ENCODE results near the gene DGKD. TPM values are rescaled to one million over a fixed set of nuclear protein-coding genes. Genes with fewer than 3 reads are reported as not detected.
A peak's percentile ranks its signal among the peaks of the same experiment; 100 is the strongest.
"Not testable (repeated sequence)": the region's sequence is repeated elsewhere in the genome, so short reads cannot be mapped to it uniquely, and the experiment has no call there.

Gene DGKD
- total and polyA plus RNA-seq, 2 donors (not counting 1 experiment from before 2014, with no cell fraction given), result 224 to 396 TPM

DNA sequence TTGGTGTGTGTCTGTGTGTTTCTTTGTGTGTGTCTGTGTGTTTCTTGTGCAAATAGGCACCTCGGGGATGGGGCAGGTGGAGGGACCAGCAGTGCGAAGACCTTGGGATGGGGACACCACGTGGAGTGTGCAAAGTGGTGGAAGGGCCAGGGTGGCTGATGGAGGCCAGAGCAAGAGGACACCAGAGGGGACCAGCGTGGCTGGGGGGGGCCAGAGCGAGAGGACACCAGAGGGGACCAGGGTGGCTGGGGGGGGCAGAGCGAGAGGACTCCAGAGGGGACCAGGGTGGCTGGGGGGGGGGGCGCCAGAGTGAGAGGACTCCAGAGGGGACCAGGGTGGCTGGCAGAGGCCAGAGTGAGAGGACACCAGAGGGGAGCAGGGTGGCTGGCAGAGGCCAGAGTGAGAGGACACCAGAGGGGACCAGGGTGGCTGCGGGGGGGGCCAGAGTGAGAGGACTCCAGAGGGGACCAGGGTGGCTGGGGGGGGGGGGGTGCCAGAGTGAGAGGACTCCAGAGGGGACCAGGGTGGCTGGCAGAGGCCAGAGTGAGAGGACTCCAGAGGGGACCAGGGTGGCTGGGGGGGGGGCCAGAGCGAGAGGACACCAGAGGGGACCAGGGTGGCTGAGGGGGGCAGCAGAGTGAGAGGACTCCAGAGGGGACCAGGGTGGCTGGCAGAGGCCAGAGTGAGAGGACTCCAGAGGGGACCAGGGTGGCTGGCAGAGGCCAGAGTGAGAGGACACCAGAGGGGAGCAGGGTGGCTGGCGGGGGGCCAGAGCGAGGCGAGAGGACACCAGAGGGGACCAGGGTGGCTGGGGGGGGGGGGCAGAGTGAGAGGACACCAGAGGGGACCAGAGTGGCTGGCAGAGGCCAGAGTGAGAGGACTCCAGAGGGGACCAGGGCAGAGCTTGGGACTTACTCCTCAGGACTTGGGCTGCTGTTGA is 42.7 kb downstream of the DGKD start:
- H3K27me3 ChIP-seq (replicated peaks in 1 of 4; ENCODE audit: control extremely low read depth in 1 of 4, control insufficient read depth in 3 of 4, insufficient read depth in 4 of 4, low read length in 3 of 4); DNase-seq; ATAC-seq (ENCODE audit: low read depth); H3K4me2 ChIP-seq (replicated peaks; ENCODE audit: low read depth, low read length, poor library complexity, severe bottlenecking); H3K9me3 Mint-ChIP-seq (ENCODE audit: insufficient read depth); H3K27me3 Mint-ChIP-seq; H2AFZ ChIP-seq (ENCODE audit: insufficient read depth, low read depth, low read length, poor library complexity, severe bottlenecking); H3K4me3 ChIP-seq (ENCODE audit: control extremely low read depth in 1 of 5, extremely low read depth in 1 of 5, insufficient read depth in 1 of 5, low read depth in 2 of 5, low read length in 4 of 5); H3K9ac ChIP-seq (ENCODE audit: low read length); H3K4me3 Mint-ChIP-seq; H3K9me3 ChIP-seq (ENCODE audit: control extremely low read depth in 1 of 3, control insufficient read depth in 2 of 3, insufficient read depth in 1 of 3, low read length in 2 of 3); intact Hi-C loops (cut with micrococcal nuclease): not testable (repeated sequence)
- Histone ChIP-seq H3K79me2 (ENCODE audit: control insufficient read depth, insufficient read depth, low read length) (peaks cover 87% of the 10 kb centered on the region), H3K36me3 (replicated peaks in 1 of 2; ENCODE audit: control extremely low read depth in 1 of 2, control insufficient read depth in 1 of 2, extremely low read depth in 1 of 2, insufficient read depth in 2 of 2, low read length in 1 of 2) (peaks cover 13 to 67% of the 10 kb centered on the region in 2 experiments), H3K27ac (ENCODE audit: low read length in 2 of 2) (peak overlapping the region in 1 of 2 donors; percentile 74), H3K4me1 (ENCODE audit: control insufficient read depth in 2 of 2, insufficient read depth in 2 of 2, low read length in 2 of 2) (peaks cover 31 to 33% of the 10 kb centered on the region in 2 donors), H4K20me1 (ENCODE audit: control insufficient read depth, insufficient read depth, low read length, poor library complexity, severe bottlenecking) (peaks cover 49% of the 10 kb centered on the region)
- H3K4me1 Mint-ChIP-seq, result peaks cover 49% of the 10 kb centered on the region
- peak overlapping the region; percentile 87 for H3K27ac Mint-ChIP-seq
- WGBS (ENCODE audit: insufficient coverage), result 94% methylated on average over 7 of the region's 12 CpGs
- POLR2A ChIA-PET, result interaction anchor here (0.5 to 0.7 kb wide), 2 partner anchors 23 to 54 kb away, joined by 3 read pairs; no protein-coding TSS in a partner anchor
- CTCF ChIA-PET, result interaction anchor here (1.3 to 14.2 kb wide), 3 partner anchors 7 to 46 kb away, joined by 3 to 426 read pairs (median 5); no protein-coding TSS in a partner anchor

DNA sequence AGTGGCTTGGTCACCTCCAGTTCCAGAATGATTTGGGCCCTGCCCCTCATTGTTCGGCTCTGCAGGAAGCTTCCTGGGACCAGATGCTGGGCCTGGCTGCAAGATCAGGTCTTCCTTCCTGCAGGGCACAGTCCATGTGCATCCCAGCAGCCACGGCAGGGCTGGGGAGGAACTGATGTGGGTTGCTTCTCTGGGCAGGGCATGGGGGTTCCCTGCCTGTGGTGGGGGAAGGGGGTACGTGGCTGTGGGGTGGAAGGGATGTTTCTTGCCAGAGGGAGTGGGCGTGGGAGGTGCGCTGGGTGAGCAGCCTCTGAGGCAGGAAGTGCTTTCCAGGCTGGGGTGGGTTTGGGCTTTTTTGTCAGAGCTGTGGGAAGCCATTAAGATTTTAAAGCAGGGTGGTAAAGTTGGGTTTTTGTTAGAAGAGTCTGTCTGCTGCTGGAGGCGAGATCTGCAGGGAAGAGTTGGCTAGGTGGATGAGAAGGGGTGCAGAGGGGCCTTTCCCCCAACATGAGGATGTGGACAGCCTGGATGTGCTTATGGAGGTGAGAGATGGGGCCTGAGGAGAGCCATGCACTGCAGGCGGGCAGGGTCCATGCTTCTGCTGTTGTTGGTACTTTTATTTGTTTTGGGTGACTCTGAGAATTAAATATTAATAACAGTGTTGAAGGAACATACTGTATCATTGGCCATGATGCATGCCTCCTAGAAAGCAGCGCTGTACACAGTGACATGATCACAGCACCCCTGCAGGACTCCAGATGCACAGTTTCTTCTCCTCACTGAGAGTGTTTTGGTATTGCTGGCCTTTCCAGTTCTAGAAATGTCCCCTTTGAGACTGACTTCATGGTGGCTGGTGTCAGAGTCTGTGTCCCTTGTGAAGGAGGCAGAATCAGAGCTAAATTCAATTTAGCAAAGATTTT is 45.3 kb downstream of the DGKD start:
- ATAC-seq (ENCODE audit: low read depth), result no peak
- H3K27me3 Mint-ChIP-seq, result no peaks in the 10 kb centered on the region
- CTCF ChIA-PET, result interaction anchor here (1.7 to 14.2 kb wide), 3 partner anchors 22 to 313 kb away, joined by 6 to 426 read pairs (median 218); partner anchors contain the start of gene UGT1A5
- Histone ChIP-seq H3K4me2 (replicated peaks; ENCODE audit: low read depth, low read length, poor library complexity, severe bottlenecking) (peak overlapping the region; percentile 54), H2AFZ (ENCODE audit: insufficient read depth, low read depth, low read length, poor library complexity, severe bottlenecking) (no peak overlapping the region), H4K20me1 (ENCODE audit: control insufficient read depth, insufficient read depth, low read length, poor library complexity, severe bottlenecking) (peaks cover 57% of the 10 kb centered on the region), H3K4me1 (ENCODE audit: control insufficient read depth in 2 of 2, insufficient read depth in 2 of 2, low read length in 2 of 2) (peaks cover 36 to 37% of the 10 kb centered on the region in 2 donors), H3K27me3 (replicated peaks in 1 of 4; ENCODE audit: control extremely low read depth in 1 of 4, control insufficient read depth in 3 of 4, insufficient read depth in 4 of 4, low read length in 3 of 4) (no peaks in the 10 kb centered on the region), H3K4me3 (ENCODE audit: control extremely low read depth in 1 of 5, extremely low read depth in 1 of 5, insufficient read depth in 1 of 5, low read depth in 2 of 5, low read length in 4 of 5) (no peak overlapping the region), H3K9me3 (ENCODE audit: control extremely low read depth in 1 of 3, control insufficient read depth in 2 of 3, insufficient read depth in 1 of 3, low read length in 2 of 3) (peaks cover 0 to 4% (median 0%) of the 10 kb centered on the region in 3 donors), H3K36me3 (replicated peaks in 1 of 2; ENCODE audit: control extremely low read depth in 1 of 2, control insufficient read depth in 1 of 2, extremely low read depth in 1 of 2, insufficient read depth in 2 of 2, low read length in 1 of 2) (peaks cover 17 to 56% of the 10 kb centered on the region in 2 experiments), H3K9ac (ENCODE audit: low read length) (no peak overlapping the region), H3K79me2 (ENCODE audit: control insufficient read depth, insufficient read depth, low read length) (peaks cover 67% of the 10 kb centered on the region), H3K27ac (ENCODE audit: low read length in 2 of 2) (peak overlapping the region; percentile 48 to 72)
- WGBS (ENCODE audit: insufficient coverage), result 31% methylated on average over 5 of the region's 8 CpGs
- POLR2A ChIA-PET, result no interaction called here
- no peak for TF ChIP-seq EZH2 (IDR thresholded peaks at IDR 0.05; ENCODE audit: borderline replicate concordance, insufficient read depth, low read depth, low read length, poor library complexity, severe bottlenecking)
- TF ChIP-seq, protein P1, sequence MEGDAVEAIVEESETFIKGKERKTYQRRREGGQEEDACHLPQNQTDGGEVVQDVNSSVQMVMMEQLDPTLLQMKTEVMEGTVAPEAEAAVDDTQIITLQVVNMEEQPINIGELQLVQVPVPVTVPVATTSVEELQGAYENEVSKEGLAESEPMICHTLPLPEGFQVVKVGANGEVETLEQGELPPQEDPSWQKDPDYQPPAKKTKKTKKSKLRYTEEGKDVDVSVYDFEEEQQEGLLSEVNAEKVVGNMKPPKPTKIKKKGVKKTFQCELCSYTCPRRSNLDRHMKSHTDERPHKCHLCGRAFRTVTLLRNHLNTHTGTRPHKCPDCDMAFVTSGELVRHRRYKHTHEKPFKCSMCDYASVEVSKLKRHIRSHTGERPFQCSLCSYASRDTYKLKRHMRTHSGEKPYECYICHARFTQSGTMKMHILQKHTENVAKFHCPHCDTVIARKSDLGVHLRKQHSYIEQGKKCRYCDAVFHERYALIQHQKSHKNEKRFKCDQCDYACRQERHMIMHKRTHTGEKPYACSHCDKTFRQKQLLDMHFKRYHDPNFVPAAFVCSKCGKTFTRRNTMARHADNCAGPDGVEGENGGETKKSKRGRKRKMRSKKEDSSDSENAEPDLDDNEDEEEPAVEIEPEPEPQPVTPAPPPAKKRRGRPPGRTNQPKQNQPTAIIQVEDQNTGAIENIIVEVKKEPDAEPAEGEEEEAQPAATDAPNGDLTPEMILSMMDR (IDR thresholded peaks at IDR 0.05), result no peak
- peaks cover 51% of the 10 kb centered on the region for H3K4me1 Mint-ChIP-seq
- intact Hi-C loops (cut with micrococcal nuclease), result no loop called here
- no peak overlapping the region for H3K4me3 Mint-ChIP-seq
- H3K9me3 Mint-ChIP-seq (ENCODE audit: insufficient read depth), result no peaks in the 10 kb centered on the region
- DNase-seq, result no peak
- H3K27ac Mint-ChIP-seq, result peak overlapping the region; percentile 90
